K562 (cell line): ENCODE results near the gene DTX1. TPM values are rescaled to one million over a fixed set of nuclear protein-coding genes. Genes with fewer than 3 reads are reported as not detected.
A peak's percentile ranks its signal among the peaks of the same experiment; 100 is the strongest.

Experiments
- ATAC-seq: fragments of 200-7000 bp; cut with Tn5 transposase; 3 replicates; pipeline ENCODE4 v1.9.1; 2020; ENCODE audit warnings: moderate library complexity
- BruUV-seq: library from RNA; stranded (reverse); fragments of 400-500 nt; replicated peaks from 2 replicates; lab custom pipeline; 2021; lab: Mats Ljungman, UMichigan
- CTCF ChIA-PET: fragments of 300-600 bp; formaldehyde crosslinking; extraction: SDS; loops from one replicate; lab custom pipeline; 2021; ENCODE audit warnings: low intra/inter-chr PET ratio; lab: Yijun Ruan, JAX
- POLR2A ChIA-PET: fragments of 300-600, 350-650 bp; sonication (Branson Sonifier 250); formaldehyde crosslinking; extraction: SDS; loops from one replicate; lab custom pipeline; 2021; ENCODE audit warnings: antibody characterized with exemption, inconsistent platforms; lab: Yijun Ruan, JAX
- DNase-seq, 4 experiments: peaks; one replicate each; pipeline versions ENCODE4 v3.0.0 to v3.0.0-alpha.2; 2011 to 2018; ENCODE audit warnings: low spot score in 3 of 4, mixed read lengths in 3 of 4; ENCODE audit errors: extremely low read depth in 1 of 4
- FAIRE-seq: peaks from 2 replicates; lab custom pipeline; 2011; peaks lifted over from hg19 to GRCh38; lab: Jason Lieb, UNC
- H2AFZ ChIP-seq: 2 replicates; pipeline ENCODE4 v1.6.0; 2011; ENCODE audit warnings: low read depth, low read length, control low read depth, inconsistent platforms
- H3K27ac ChIP-seq: fragments of 200-600 bp; 3 replicates; pipeline ENCODE4 v1.8.0; 2011; ENCODE audit warnings: low read depth, mild to moderate bottlenecking, control low read depth, inconsistent platforms, low read length, moderate library complexity, mixed read lengths; ENCODE audit errors: extremely low read depth
- H3K27me3 ChIP-seq, 2 experiments: fragments of 300-600 bp in 1 of 2; 2 replicates in 1 of 2; 3 replicates in 1 of 2; pipeline versions ENCODE4 v1.6.0 to v1.8.0; 2011; ENCODE audit warnings: inconsistent platforms in 2 of 2, low read length in 2 of 2, mild to moderate bottlenecking in 1 of 2, mixed read lengths in 1 of 2, moderate library complexity in 1 of 2; ENCODE audit not compliant: control insufficient read depth in 2 of 2, insufficient read depth in 2 of 2
- H3K36me3 ChIP-seq: fragments of 300-600 bp; 3 replicates; pipeline ENCODE4 v1.8.0; 2011; ENCODE audit warnings: mild to moderate bottlenecking, low read length, inconsistent platforms; ENCODE audit not compliant: control insufficient read depth, insufficient read depth
- H3K4me1 ChIP-seq, 2 experiments: fragments of 200-600 bp in 1 of 2; replicated peaks in 1 of 2; 2 replicates in 1 of 2; 3 replicates in 1 of 2; pipeline versions ENCODE4 v1.5.1 to v1.8.0; 2011; ENCODE audit warnings: inconsistent platforms in 2 of 2, low read length in 2 of 2, mild to moderate bottlenecking in 1 of 2, mixed read lengths in 1 of 2, moderate library complexity in 1 of 2; ENCODE audit not compliant: control insufficient read depth in 2 of 2, insufficient read depth in 2 of 2
- H3K4me2 ChIP-seq: 2 replicates; pipeline ENCODE4 v1.6.1; 2011; ENCODE audit warnings: low read length, control low read depth, inconsistent platforms, mixed read lengths; ENCODE audit not compliant: insufficient read depth
- H3K4me3 ChIP-seq: fragments of 200-600 bp; sonication (generic), shearing (Covaris generic); 2 replicates; pipeline ENCODE4 v1.5.1; 2016; ENCODE audit warnings: control low read depth, inconsistent platforms
- H3K79me2 ChIP-seq: fragments of 200-600 bp; 3 replicates; pipeline ENCODE4 v1.8.0; 2011; ENCODE audit warnings: low read length, inconsistent platforms; ENCODE audit not compliant: control insufficient read depth, insufficient read depth
- H3K9ac ChIP-seq, 2 experiments: 2 replicates each; pipeline versions ENCODE4 v1.6.0 to v1.6.1; 2011; ENCODE audit warnings: low read depth in 2 of 2, low read length in 2 of 2, control low read depth in 1 of 2, inconsistent platforms in 1 of 2, mild to moderate bottlenecking in 1 of 2, mixed read lengths in 1 of 2; ENCODE audit not compliant: insufficient read depth in 1 of 2
- H3K9me1 ChIP-seq: one replicate; pipeline ENCODE4 v1.6.0; 2011; ENCODE audit warnings: inconsistent platforms, mild to moderate bottlenecking, low read length, moderate library complexity; ENCODE audit not compliant: control insufficient read depth, insufficient read depth
- H3K9me3 ChIP-seq: replicated peaks from 2 replicates; pipeline ENCODE4 v1.5.1; 2011; ENCODE audit warnings: low read depth, low read length, inconsistent platforms; ENCODE audit not compliant: control insufficient read depth, insufficient read depth
- H4K20me1 ChIP-seq: replicated peaks from 2 replicates; pipeline ENCODE4 v1.6.1; 2011; ENCODE audit warnings: low read length, inconsistent platforms, mixed read lengths; ENCODE audit not compliant: control insufficient read depth, insufficient read depth
- BCOR ChIP-seq: fragments of 450-650 bp; IDR thresholded peaks from 2 replicates; pipeline ENCODE4 v1.6.1; 2016
- BMI1 ChIP-seq: fragments of 150-350 bp; IDR thresholded peaks from 2 replicates; pipeline ENCODE4 v1.6.1; 2014; ENCODE audit warnings: low read length
- CBX2 ChIP-seq: fragments of 200-600 bp; sonication (generic); IDR thresholded peaks from one replicate; pipeline ENCODE4 v1.6.1; 2012; ENCODE audit warnings: mild to moderate bottlenecking, low read length, inconsistent platforms; ENCODE audit not compliant: insufficient read depth, poor library complexity, severe bottlenecking
- KDM1A ChIP-seq, 2 experiments: fragments of 450-650 bp; IDR thresholded peaks; 2 replicates each; pipeline ENCODE4 v1.6.1; 2016; ENCODE audit warnings: mild to moderate bottlenecking in 2 of 2
- NELFE ChIP-seq: IDR thresholded peaks from 2 replicates; pipeline ENCODE4 v1.6.1; 2011; ENCODE audit warnings: mild to moderate bottlenecking; ENCODE audit not compliant: insufficient read depth, insufficient read length
- RBM17 ChIP-seq: fragments of 200-400 bp; formaldehyde crosslinking; IDR thresholded peaks from 2 replicates; pipeline ENCODE4 v1.6.1; 2017; ENCODE audit warnings: low read depth, mild to moderate bottlenecking, low read length, borderline replicate concordance
- RBM25 ChIP-seq: fragments of 200-400 bp; formaldehyde crosslinking; IDR thresholded peaks from 2 replicates; pipeline ENCODE4 v1.6.1; 2018; ENCODE audit warnings: low read length, low read depth, moderate library complexity; ENCODE audit not compliant: severe bottlenecking
- ZFP36 ChIP-seq: fragments of 150-350 bp; IDR thresholded peaks from 2 replicates; pipeline ENCODE4 v1.6.1; 2018; ENCODE audit warnings: low read length, low read depth; ENCODE audit not compliant: partially characterized antibody
- WGBS: fragments of 100-300 bp; shearing (Covaris generic); methylation state at CpG from one replicate; pipeline ENCODE4 v1.1.6; 2016; ENCODE audit warnings: low coverage, mixed read lengths; ENCODE audit not compliant: insufficient coverage; ENCODE audit errors: missing lambda C conversion rate; 5-methylcytosine and 5-hydroxymethylcytosine counted together
- in situ Hi-C: fragments of 300-500 bp; cut with MboI; formaldehyde crosslinking; loops from 4 replicates; pipeline ENCODE4 v1.15.0; 2018; ENCODE audit warnings: inconsistent platforms, mixed read lengths
- intact Hi-C: fragments of 100-400 bp; cut with micrococcal nuclease; formaldehyde crosslinking; loops from 2 replicates; pipeline ENCODE4 v1.14.2; 2022
- polyA plus RNA-seq, 8 experiments: library from polyadenylated mRNA; depleted of rRNA in 4 of 8; stranded (reverse) in 5 of 8; unstranded in 3 of 8; fragments of >200 nt; fragmentation: Nextera tagmentation in 2 of 8; fragmentation: Illumina TruSeq in 1 of 8; extraction: Ambion mirVana in 2 of 8; extraction: Trizol in 1 of 8; gene quantifications; 2 replicates each; pipeline versions ENCODE4 v1.2.1 to v1.2.3, GENCODE V29; 2011 to 2014; ENCODE audit warnings: inconsistent platforms in 1 of 8, missing spikeins in 1 of 8
- total RNA-seq, 7 experiments: library from RNA; depleted of rRNA in 6 of 7; stranded (reverse); fragments of >200 nt in 6 of 7; fragmentation: Illumina TruSeq in 2 of 7; extraction: Trizol in 2 of 7; gene quantifications; 2 replicates each; pipeline versions ENCODE4 v1.2.1 to v1.2.3, GENCODE V29; 2011 to 2021; ENCODE audit warnings: low replicate concordance in 1 of 7

The DTX1 gene
- total and polyA plus RNA-seq, 9 of the 15 experiments (the other 6 are each of a cell fraction or from before 2014, with no cell fraction given): not detected

DNA sequence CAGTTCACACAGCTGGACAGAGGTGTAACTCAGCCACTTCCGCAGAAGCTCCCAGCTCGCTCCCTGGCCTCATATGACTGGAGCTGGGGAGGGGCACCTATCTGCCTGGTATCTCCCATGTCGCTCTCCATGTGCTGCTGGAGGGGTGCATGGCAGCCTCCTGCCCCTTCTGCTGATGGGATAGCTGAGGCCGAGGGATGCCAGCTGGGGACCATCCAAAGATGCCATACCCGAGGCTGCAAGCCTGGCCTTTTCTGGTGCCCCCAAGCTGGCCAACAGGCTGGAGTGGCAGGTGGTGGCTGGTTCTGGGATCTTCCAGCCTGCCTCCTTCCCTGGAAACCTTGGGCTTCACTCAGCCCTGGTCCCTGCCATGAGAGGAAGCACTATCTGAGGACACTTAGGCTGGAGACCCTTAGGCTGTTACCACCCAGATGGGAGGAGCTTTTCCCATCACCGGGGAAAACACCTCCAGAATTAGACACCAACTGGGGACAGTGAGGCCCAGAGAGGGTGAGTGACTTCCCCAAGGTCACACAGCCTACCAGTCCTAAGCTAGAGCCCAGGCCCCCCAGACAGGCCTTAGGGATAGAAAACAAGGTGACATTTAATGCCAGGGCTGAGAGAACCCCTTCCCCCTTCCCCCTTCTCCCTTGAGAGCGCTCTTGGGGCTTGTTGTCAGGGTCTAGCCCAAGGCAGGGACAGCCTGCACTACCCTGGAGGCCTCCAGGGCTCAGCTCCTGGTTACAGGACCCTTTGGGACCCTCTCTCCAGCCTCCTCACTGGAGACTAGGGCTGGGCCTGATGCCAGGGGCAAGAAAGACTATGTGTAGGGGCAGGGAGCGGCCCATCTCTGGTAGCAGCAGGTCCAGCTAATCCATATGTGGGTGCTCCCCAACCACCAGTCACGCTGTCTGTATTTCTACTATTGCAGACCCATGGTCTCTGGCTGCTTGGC is 7.1 kb downstream of the DTX1 start:
- ATAC-seq (no peak), FAIRE-seq (no peak), DNase-seq (no peak)
- H3K27me3 ChIP-seq: peaks cover 7 to 45% of the 10 kb centered on the region in 2 experiments; a peak in 4 of 5 replicates
- no peak overlapping the region for H2AFZ ChIP-seq
- in situ Hi-C loops (no loop called here), intact Hi-C loops (no loop called here)
- H3K79me2 ChIP-seq: no peaks in the 10 kb centered on the region
- peaks cover 15% of the 10 kb centered on the region; the same call in 1 of the 2 replicates for H4K20me1 ChIP-seq
- H3K4me2 ChIP-seq: no peak overlapping the region
- H3K4me1 ChIP-seq: no peaks in the 10 kb centered on the region; a peak in 1 of 5 replicates
- BruUV-seq: no TSS peak
- H3K9me1 ChIP-seq: no peaks in the 10 kb centered on the region
- H3K36me3 ChIP-seq: no peaks in the 10 kb centered on the region
- no peak overlapping the region for H3K27ac ChIP-seq
- WGBS: under 1% methylated on average over 9 of the region's 9 CpGs
- CTCF ChIA-PET: no interaction called here
- no peaks in the 10 kb centered on the region for H3K9me3 ChIP-seq
- POLR2A ChIA-PET: interaction anchor here (0.6 kb wide), 1 partner anchor 113 kb away, joined by 3 read pairs; no protein-coding TSS in a partner anchor
- no peak overlapping the region for H3K4me3 ChIP-seq
- no peak overlapping the region for H3K9ac ChIP-seq
- TF ChIP-seq KDM1A (IDR thresholded peaks at IDR 0.05) (peak in 1 of 2 experiments; percentile 15; a peak in 1 of 4 replicates), RBM25 (peak; percentile 73), BCOR (0 out of 2 replicates have a peak, but pooled peaks have one; percentile 14), RBM17 (no peak), NELFE (no peak), ZFP36 (peak; percentile 75), BMI1 (no peak), CBX2 (no peak)
